HG03135 (cell line): ENCODE results near the gene SFMBT2.

ENCODE experiments used
- ATAC-seq: cut with Tn5 transposase; IDR thresholded peaks from one replicate; pipeline ENCODE4 v1.9.1; 2021; ENCODE audit warnings: mild to moderate bottlenecking, moderate library complexity; ENCODE audit not compliant: unreplicated experiment

Gene SFMBT2

GRCh38 chr10:7275761-7276440 lies 134.9 kb downstream of the SFMBT2 start:
- no peak for ATAC-seq

DNA sequence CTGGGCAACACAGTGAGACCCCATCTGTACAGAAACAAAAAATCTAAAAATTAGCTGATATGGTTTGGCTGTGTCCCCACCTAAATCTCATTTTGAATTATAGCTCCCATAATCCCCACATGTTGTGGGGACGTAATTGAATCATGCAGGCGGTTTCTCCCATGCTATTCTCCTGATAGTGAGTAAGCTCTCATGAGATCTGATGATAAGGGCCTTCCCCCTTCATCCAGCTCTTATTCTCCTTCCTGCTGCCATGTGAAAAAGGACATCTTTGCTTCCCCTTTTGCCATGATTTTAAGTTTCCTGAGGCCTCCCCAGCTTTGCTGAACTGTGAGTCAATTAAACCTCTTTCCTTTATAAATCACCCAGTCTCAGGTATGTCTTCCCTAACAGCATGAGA lies 136.5 kb downstream of the SFMBT2 start:
- ATAC-seq, result no peak

- ATAC-seq, result no peak
Observed at GRCh38 chr10:7272008-7272407, 138.8 kb downstream of the SFMBT2 start.

DNA sequence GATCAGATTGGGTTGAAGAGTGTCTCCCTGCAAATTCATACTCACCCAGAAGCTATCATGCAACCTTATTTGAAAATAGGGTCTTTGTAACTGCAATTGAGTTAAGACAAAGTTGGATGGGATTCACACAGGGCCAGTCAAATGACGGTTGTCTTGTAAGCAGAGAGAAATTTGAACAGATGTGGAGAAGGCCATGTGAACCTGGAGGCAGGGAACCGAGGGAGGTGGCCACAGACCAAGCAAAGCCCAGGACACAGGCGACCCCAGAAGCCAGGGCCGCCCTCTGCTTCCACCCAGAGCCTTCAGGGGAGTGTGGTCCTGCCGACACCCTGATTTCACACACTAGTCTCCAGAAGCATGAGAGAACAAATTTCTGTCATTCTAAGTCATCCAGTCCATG lies 140.8 kb downstream of the SFMBT2 start:
- no peak for ATAC-seq

DNA sequence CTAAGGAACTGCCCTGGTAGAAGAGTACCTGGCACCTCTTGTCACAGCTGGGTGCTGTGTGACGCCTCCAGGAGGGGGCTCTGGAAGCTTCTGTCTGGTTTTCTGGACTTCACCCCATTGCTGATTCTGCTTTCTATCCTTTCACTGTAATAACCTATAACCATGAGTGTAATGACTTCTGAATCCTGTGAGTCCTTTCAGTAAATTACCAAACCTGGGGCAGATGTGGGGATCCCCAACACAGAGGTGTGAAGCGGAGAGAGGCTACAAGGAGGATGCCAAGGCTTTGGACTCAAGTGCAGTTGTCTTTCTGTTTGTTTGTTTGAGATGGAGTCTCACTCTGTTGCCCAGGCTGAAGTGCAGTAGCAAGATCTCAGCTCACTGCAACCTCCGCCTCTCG lies 143.7 kb downstream of the SFMBT2 start:
- no peak for ATAC-seq

GRCh38 chr10:7265396-7266123 lies 145.3 kb downstream of the SFMBT2 start:
- no peak for ATAC-seq

GRCh38 chr10:7264313-7264756 lies 146.5 kb downstream of the SFMBT2 start:
- no peak for ATAC-seq

- no peak for ATAC-seq
Observed at GRCh38 chr10:7263616-7264015, 147.2 kb downstream of the SFMBT2 start.

GRCh38 chr10:7261351-7261750 lies 149.5 kb downstream of the SFMBT2 start:
- ATAC-seq, result no peak

DNA sequence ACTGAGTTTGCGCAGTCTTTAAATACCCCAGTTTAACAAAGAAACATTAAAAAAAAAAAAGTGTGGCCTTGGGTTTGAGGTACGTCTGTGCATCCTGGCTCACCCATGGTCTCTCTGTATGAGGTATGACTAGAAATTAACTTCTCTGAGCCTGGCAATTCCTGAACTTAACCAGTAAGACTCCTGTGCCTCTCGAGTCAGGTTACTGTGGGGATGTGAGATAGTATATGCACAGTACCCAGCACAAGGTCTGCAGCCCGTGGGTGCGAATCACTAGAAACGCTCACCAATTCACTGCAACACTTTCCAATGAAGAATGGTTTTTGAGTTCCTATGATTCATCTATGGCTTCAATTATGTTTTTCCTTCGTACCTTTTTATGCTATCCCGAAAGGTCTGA lies 149.9 kb downstream of the SFMBT2 start:
- ATAC-seq, result no peak

DNA sequence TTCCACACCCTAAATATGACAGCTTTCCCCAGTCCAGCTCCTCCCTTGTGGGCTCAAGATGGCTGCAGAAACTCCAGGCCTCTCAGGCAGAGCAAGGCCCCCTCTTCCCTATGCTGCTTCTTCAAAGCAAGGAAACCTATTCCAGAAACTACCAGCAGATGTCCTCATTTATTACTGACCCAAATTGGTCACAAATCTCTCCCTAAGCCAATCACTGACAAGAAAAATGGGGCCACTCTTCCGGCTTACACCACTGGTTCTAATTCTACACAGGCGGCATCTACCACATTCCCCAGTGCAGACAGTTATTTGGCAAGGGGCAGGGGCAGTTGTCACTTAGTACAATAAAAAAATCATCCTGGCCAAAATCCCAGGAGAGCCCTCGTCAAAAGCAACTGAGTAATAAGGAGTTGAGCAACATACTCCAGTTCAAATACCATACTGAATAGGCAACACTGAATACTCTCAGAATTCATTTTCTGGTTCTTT lies 150.4 kb downstream of the SFMBT2 start:
- no peak for ATAC-seq

- peak; percentile 71 for ATAC-seq
Observed at GRCh38 chr10:7258948-7259523, 151.8 kb downstream of the SFMBT2 start.

DNA sequence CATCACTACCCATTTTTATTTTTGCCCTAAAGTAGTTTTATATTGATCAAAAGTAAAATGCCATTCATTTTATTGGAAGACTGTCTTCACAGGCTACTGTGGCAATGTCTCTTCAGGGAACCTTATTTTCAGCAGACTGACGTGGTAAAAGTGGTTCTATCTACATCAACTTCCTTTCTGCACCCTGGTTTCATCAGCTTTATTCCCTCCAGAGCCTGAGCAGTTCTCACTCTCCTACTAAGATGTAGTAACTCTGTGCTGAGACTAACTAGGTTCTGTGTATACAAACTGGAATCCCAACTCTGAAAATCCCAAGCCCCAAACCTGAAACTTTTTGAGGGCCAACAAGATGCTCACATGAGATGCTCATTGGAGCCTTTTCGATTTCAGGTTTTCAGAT lies 155.3 kb downstream of the SFMBT2 start:
- ATAC-seq, result no peak

DNA sequence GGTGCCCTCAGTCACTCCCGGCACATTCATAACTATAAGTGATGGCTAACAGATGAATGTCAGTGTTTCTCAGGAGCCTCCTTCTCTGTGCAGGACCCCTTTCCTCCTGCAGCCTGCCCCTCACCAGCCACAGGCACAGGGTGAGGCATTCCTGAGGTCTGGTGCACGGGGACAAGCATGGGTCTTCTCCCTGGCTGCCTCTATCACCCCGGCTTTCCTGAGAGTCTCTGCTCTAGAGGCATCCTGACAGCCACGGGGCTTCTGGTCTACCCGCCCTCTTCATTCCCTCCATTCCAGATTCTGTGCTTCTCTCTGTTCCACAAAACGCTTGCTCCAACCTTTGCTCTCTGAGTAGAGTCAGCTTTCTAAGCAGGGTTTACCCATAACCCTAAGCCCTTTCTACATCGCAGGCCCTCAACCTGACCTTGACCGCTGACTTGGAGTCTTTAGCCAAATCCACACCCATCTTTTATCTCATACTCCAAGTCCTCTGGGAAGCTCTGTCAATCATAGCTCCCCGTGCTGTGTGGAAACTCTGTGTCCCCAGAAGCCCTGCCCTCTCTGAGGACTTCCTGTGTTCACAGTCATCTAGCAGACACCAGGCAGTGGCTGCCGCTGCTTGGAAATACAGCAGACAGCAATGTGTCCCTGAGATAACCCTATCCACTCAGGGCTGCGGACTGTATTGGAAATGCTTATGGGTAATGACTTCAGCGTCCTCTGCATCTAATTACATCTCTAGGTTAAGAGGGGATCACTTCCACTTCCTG lies 159.0 kb downstream of the SFMBT2 start:
- ATAC-seq, result no peak

DNA sequence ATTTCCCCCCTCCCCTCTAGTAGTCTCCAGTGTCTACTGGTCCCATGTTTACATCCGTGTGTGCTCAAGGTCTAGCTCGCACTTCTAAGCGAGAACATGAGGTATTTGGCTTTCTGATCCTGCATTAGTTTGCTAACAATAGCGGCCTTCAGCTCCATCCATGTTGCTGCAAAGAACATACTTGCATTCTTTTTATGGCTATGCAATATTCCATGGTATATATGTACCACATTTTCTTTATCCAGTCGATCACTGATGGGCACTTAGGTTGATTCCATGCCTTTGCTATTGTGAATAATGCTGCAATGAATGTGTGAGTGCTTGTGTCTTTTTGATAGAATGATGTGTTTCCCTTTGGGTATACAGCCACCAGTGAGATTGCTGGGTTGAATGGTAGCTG lies 160.6 kb downstream of the SFMBT2 start:
- ATAC-seq, result no peak

- ATAC-seq, result no peak
Observed at GRCh38 chr10:7248585-7249164, 162.2 kb downstream of the SFMBT2 start.

DNA sequence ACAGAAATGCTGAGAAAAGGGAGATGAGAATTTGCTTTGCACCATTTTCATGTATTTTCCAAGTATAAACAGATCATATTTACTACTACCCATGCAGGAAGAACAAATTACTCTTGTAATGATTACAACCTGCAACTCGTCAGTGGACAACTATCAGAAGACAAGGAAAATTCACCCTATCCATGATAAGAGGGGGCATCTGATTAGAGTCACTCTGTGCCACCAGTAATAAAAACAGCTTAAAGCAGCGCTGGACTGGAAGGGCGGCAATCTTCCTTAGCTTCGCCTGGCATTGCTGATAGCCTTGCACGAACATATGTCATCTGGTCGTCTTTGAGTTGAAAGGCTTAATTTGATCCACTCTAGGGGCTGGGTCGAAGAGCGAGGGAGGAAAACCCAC lies 162.7 kb downstream of the SFMBT2 start:
- ATAC-seq, result no peak

- no peak for ATAC-seq
Observed at GRCh38 chr10:7245505-7245904, 165.3 kb downstream of the SFMBT2 start.

- peak; percentile 79 for ATAC-seq
Observed at GRCh38 chr10:7243873-7244272, 167.0 kb downstream of the SFMBT2 start.

GRCh38 chr10:7243139-7243538 lies 167.7 kb downstream of the SFMBT2 start:
- ATAC-seq, result no peak
